SK-N-SH treated with all-trans-retinoic acid at 6 μM for 48 hours (cell line): ENCODE data around the gene HSPA5.
"Not testable (repeated sequence)": the region's sequence is repeated elsewhere in the genome, so short reads cannot be mapped to it uniquely, and the experiment has no call there.

ENCODE experiments used
- ARNTL ChIP-seq: fragments of 450-650 bp; formaldehyde crosslinking; IDR thresholded peaks from 2 replicates; pipeline ENCODE4 v1.5.0; 2020; ENCODE audit warnings: low read depth, mild to moderate bottlenecking, moderate library complexity, borderline replicate concordance
- ESRRG ChIP-seq: fragments of 250-450 bp; sonication (Bioruptor Pico); IDR thresholded peaks from 2 replicates; pipeline ENCODE4 v1.6.1; 2021; ENCODE audit warnings: mild to moderate bottlenecking
- GLIS3 ChIP-seq: fragments of 250-450 bp; sonication (Bioruptor Pico); IDR thresholded peaks from 2 replicates; pipeline ENCODE4 v1.5.0; 2020; ENCODE audit warnings: mild to moderate bottlenecking, moderate library complexity
- PPARA ChIP-seq: fragments of 250-450 bp; sonication (Bioruptor Pico); IDR thresholded peaks from 2 replicates; pipeline ENCODE4 v1.5.0; 2020; ENCODE audit warnings: mild to moderate bottlenecking, borderline replicate concordance
- TOX ChIP-seq: fragments of 250-450 bp; sonication (Bioruptor Pico); IDR thresholded peaks from 2 replicates; pipeline ENCODE4 v1.8.0; 2021; ENCODE audit warnings: mild to moderate bottlenecking, moderate library complexity, borderline replicate concordance
- ZC3H10 ChIP-seq: fragments of 250-450 bp; sonication (Bioruptor Pico); IDR thresholded peaks from 2 replicates; pipeline ENCODE4 v1.5.1; 2021; ENCODE audit warnings: mild to moderate bottlenecking, moderate library complexity
- TF ChIP-seq, protein P1 (sequence below): fragments of 250-450 bp; sonication (Bioruptor Pico); IDR thresholded peaks from 2 replicates; pipeline ENCODE4 v1.8.0; 2020; ENCODE audit warnings: mild to moderate bottlenecking, moderate library complexity, borderline replicate concordance
- TF ChIP-seq, protein P2 (sequence below): fragments of 250-450 bp; sonication (Bioruptor Pico); IDR thresholded peaks from 2 replicates; pipeline ENCODE4 v1.5.1; 2020; ENCODE audit warnings: low read depth, mild to moderate bottlenecking, moderate library complexity
- TF ChIP-seq, protein P3 (sequence below): fragments of 250-450 bp; sonication (Bioruptor Pico); IDR thresholded peaks from 2 replicates; pipeline ENCODE4 v1.8.0; 2021; ENCODE audit warnings: low read depth, mild to moderate bottlenecking, moderate library complexity, borderline replicate concordance

DNA sequence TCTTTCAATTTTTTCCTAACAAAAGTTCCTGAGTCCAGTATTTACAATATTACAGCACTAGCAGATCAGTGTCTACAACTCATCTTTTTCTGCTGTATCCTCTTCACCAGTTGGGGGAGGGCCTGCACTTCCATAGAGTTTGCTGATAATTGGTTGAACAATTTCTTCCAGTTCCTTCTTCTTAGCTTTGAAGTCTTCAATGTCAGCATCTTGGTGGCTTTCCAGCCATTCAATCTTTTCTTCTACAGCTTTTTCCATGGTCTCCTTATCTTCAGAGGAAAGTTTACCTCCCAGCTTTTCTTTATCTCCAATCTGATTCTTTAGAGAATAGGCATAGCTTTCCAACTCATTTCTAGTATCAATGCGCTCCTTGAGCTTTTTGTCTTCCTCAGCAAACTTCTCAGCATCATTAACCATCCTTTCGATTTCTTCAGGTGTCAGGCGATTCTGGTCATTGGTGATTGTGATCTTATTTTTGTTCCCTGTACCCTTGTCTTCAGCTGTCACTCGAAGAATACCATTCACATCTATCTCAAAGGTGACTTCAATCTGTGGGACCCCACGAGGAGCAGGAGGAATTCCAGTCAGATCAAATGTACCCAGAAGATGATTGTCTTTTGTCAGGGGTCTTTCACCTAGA lies 4.5 kb downstream of the HSPA5 start:
- not testable (repeated sequence) for TF ChIP-seq ZC3H10, ESRRG, ARNTL, GLIS3, PPARA, TOX (CRISPR knock-in tag)
- TF ChIP-seq, protein P1, sequence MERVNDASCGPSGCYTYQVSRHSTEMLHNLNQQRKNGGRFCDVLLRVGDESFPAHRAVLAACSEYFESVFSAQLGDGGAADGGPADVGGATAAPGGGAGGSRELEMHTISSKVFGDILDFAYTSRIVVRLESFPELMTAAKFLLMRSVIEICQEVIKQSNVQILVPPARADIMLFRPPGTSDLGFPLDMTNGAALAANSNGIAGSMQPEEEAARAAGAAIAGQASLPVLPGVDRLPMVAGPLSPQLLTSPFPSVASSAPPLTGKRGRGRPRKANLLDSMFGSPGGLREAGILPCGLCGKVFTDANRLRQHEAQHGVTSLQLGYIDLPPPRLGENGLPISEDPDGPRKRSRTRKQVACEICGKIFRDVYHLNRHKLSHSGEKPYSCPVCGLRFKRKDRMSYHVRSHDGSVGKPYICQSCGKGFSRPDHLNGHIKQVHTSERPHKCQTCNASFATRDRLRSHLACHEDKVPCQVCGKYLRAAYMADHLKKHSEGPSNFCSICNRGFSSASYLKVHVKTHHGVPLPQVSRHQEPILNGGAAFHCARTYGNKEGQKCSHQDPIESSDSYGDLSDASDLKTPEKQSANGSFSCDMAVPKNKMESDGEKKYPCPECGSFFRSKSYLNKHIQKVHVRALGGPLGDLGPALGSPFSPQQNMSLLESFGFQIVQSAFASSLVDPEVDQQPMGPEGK (CRISPR knock-in tag): not testable (repeated sequence)
- TF ChIP-seq, protein P2, sequence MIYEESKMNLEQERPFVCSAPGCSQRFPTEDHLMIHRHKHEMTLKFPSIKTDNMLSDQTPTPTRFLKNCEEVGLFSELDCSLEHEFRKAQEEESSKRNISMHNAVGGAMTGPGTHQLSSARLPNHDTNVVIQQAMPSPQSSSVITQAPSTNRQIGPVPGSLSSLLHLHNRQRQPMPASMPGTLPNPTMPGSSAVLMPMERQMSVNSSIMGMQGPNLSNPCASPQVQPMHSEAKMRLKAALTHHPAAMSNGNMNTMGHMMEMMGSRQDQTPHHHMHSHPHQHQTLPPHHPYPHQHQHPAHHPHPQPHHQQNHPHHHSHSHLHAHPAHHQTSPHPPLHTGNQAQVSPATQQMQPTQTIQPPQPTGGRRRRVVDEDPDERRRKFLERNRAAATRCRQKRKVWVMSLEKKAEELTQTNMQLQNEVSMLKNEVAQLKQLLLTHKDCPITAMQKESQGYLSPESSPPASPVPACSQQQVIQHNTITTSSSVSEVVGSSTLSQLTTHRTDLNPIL: not testable (repeated sequence)
- TF ChIP-seq, protein P3, sequence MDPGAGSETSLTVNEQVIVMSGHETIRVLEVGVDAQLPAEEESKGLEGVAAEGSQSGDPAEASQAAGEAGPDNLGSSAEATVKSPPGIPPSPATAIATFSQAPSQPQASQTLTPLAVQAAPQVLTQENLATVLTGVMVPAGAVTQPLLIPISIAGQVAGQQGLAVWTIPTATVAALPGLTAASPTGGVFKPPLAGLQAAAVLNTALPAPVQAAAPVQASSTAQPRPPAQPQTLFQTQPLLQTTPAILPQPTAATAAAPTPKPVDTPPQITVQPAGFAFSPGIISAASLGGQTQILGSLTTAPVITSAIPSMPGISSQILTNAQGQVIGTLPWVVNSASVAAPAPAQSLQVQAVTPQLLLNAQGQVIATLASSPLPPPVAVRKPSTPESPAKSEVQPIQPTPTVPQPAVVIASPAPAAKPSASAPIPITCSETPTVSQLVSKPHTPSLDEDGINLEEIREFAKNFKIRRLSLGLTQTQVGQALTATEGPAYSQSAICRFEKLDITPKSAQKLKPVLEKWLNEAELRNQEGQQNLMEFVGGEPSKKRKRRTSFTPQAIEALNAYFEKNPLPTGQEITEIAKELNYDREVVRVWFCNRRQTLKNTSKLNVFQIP: not testable (repeated sequence)
